Measurements from ENCODE around the gene C2CD2. TPM values are rescaled to one million over a fixed set of nuclear protein-coding genes. Genes with fewer than 3 reads are reported as not detected.

Gene C2CD2
- total and polyA plus RNA-seq, 2 of the 4 experiments (the other 2 are of a cell fraction): 15.6 to 25.3 TPM

DNA sequence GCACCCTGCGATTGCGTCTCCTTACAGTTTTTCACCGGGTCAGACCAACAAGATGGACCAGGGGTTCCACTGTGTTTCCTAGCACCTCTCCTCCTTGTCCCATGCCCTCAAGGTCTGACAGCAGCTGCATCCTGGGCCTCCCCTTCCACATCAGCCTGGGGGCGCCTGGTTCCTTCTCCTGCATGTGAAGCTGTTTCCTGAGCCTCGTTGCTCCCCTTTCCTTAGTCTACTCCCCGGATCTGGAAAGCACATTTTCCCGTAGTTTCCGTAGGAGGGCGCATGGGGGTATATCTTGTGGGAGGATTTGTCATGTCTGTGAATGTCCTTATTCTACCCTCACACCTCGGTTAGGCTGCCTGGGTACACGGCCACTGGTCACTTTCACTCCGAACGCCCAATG lies 80.8 kb downstream of the C2CD2 start:
- Histone ChIP-seq H3K9me3 (ENCODE audit: control insufficient read depth, insufficient read depth, low read length) (no peaks in the 10 kb centered on the region), H2AK9ac (replicated peaks; ENCODE audit: low read depth, low read length, poor library complexity) (peak overlapping the region; percentile 1), H3K14ac (replicated peaks; ENCODE audit: low read depth, low read length) (no peak overlapping the region), H2BK20ac (ENCODE audit: low read depth, low read length) (no peak overlapping the region), H3K27ac (ENCODE audit: insufficient read depth, low read length) (no peak overlapping the region), H3K4me1 (ENCODE audit: control insufficient read depth, insufficient read depth, low read length) (peaks cover 3% of the 10 kb centered on the region; the same call in 1 of the 2 replicates), H3K4me2 (ENCODE audit: low read depth, low read length) (no peak overlapping the region), H2BK120ac (ENCODE audit: low read depth, low read length) (no peak overlapping the region), H4K5ac (ENCODE audit: low read depth, low read length) (no peak overlapping the region), H3K9ac (ENCODE audit: low read depth, low read length) (no peak overlapping the region), H2BK15ac (ENCODE audit: low read depth, low read length) (no peak overlapping the region), H3K18ac (ENCODE audit: low read depth, low read length) (no peak overlapping the region), H4K8ac (ENCODE audit: low read depth in 2 of 2, low read length in 2 of 2) (no peak overlapping the region), H2BK5ac (ENCODE audit: low read depth, low read length, poor library complexity, severe bottlenecking) (no peak overlapping the region), H3K36me3 (ENCODE audit: control insufficient read depth, insufficient read depth, low read length) (0 out of 2 replicates have a peak, but pooled peaks cover 1% of the 10 kb centered on the region), H2AFZ (replicated peaks; ENCODE audit: low read length, poor library complexity) (no peak overlapping the region), H3K56ac (ENCODE audit: extremely low read depth, insufficient read depth, low read length) (no peak overlapping the region), H3K9me1 (ENCODE audit: insufficient read depth, low read length) (peaks cover 14% of the 10 kb centered on the region; the same call in 1 of the 2 replicates), H4K91ac (ENCODE audit: insufficient read depth, low read depth, low read length) (no peak overlapping the region), H3K79me1 (ENCODE audit: low read depth in 1 of 2, low read length in 2 of 2) (peaks cover 18 to 55% of the 10 kb centered on the region in 2 experiments), H2AK5ac (ENCODE audit: low read depth, low read length) (no peak overlapping the region), H3K4ac (ENCODE audit: low read depth, low read length) (no peak overlapping the region), H4K20me1 (ENCODE audit: insufficient read depth, low read length) (peaks cover 5% of the 10 kb centered on the region; the same call in 1 of the 2 replicates), H3K27me3 (ENCODE audit: control insufficient read depth, insufficient read depth, low read length) (no peaks in the 10 kb centered on the region), H3K4me3 (ENCODE audit: insufficient read depth, low read depth, low read length) (no peak overlapping the region), H3K23ac (ENCODE audit: low read depth, low read length) (no peak overlapping the region)
- intact Hi-C loops (cut with micrococcal nuclease): no loop called here
- in situ Hi-C loops (cut with MboI; ENCODE audit: low sequenced_read_pairs): no loop called here
- POLR2A ChIA-PET (ENCODE audit: unreplicated experiment): no interaction called here
- no peak for ATAC-seq (ENCODE audit: low read depth)
- BruUV-seq (replicated peaks): no TSS peak
- 100% methylated on average over 4 of the region's 13 CpGs; no CpG with 5 or more reads in 1 of the 2 experiments for WGBS, 2 experiments (ENCODE audit: extremely low coverage in 2 of 2, insufficient read length in 1 of 2)
- TF ChIP-seq MXI1 (IDR thresholded peaks at IDR 0.05; ENCODE audit: borderline replicate concordance, low read depth, low read length) (no peak), CTCF (conservative IDR thresholded peaks at IDR 0.05; ENCODE audit: low read depth, low read length) (no peak), MAFK (IDR thresholded peaks at IDR 0.05; ENCODE audit: low read depth, low read length) (no peak), RCOR1 (IDR thresholded peaks at IDR 0.05; ENCODE audit: insufficient replicate concordance, low read length) (no peak), CHD1 (IDR thresholded peaks at IDR 0.05; ENCODE audit: low read depth, low read length) (no peak), SMC3 (IDR thresholded peaks at IDR 0.05; ENCODE audit: low read depth, low read length) (no peak), BHLHE40 (IDR thresholded peaks at IDR 0.05; ENCODE audit: low read depth, low read length) (no peak), MAZ (IDR thresholded peaks at IDR 0.05; ENCODE audit: borderline replicate concordance, low read depth, low read length) (no peak), POLR2A (IDR thresholded peaks at IDR 0.05; ENCODE audit: low read depth, low read length) (no peak), NFE2L2 (IDR thresholded peaks at IDR 0.05; ENCODE audit: low read depth, low read length) (no peak)
- TF ChIP-seq, protein P1, sequence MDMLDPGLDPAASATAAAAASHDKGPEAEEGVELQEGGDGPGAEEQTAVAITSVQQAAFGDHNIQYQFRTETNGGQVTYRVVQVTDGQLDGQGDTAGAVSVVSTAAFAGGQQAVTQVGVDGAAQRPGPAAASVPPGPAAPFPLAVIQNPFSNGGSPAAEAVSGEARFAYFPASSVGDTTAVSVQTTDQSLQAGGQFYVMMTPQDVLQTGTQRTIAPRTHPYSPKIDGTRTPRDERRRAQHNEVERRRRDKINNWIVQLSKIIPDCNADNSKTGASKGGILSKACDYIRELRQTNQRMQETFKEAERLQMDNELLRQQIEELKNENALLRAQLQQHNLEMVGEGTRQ (IDR thresholded peaks at IDR 0.05; ENCODE audit: low read depth, low read length): no peak
- CTCF ChIA-PET: interaction anchor here (0.6 to 1.6 kb wide), 3 partner anchors 18 to 263 kb away, joined by 3 read pairs; no protein-coding TSS in a partner anchor
- dilution Hi-C loops (cut with HindIII; ENCODE audit: low sequenced_read_pairs, unreplicated experiment): no loop called here
- DNase-seq: no peak
